ENCODE results near the gene METTL4.

METTL4 gene

DNA sequence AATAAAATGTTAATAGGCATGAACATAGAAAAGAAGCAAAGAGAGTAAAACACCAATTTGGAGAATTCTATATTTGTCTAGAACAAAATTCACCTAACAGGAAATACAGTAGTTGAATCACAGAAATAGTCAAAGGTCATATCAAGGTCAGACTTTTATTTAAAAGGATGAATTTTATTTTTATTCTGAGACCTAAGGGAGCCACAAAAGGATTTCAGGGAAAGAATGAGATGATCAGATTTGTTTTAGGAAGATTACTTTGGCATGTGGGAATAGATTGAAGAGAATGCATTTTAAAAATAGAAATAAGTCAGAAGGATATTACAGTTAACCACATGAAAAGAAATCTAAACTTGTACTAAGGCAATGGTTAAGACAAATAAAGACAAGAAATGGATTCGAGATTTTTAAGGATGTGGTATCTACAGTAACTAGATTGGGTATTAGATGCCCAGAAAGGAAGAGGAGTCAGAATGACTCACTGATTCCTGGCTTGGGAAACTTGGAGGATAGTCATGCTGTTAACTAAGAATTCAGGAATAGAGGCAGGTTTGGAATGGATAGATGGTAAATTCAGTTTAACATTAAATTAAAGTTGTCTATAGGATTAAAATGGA, 56.0 kb downstream of the METTL4 start:
- no peak for DNase-seq

DNA sequence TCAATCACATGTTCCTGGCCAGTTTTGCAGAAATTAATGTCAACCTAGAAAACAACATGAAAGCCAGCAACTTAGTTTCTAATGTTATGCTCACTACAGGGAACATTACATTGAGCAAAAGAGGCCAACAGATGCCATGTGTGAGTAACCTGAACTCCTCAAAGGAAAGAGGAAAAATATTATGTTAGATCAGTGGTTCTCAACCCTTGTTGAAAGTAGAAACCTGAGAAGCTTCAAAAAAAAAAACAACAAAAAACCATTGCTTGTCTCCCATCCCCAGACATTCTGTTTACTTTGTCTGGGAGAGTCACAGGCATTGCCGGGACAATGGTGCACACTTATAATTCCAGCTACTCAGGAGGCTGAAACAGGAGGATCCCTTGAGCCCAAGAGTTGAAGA, 57.7 kb downstream of the METTL4 start:
- no peak for DNase-seq

DNA sequence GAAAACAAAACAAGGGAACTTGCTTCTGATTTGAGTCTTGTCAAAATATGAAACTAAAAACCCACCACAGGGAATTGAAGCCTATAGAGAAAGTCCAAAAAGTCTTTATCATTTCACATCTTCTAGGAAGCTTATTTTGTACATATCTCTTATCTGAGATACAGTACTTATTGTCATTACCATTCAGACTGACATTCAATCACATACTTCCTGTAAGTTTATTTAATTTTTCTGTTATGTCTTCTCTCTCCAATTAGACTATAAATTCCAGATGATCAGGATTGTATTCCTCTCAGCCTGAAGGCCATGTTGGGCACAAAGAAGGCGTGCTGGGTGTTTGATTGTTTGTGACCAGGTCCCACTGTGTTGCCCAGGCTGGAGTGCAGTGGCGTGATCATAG, 59.2 kb downstream of the METTL4 start:
- DNase-seq = no peak

DNA sequence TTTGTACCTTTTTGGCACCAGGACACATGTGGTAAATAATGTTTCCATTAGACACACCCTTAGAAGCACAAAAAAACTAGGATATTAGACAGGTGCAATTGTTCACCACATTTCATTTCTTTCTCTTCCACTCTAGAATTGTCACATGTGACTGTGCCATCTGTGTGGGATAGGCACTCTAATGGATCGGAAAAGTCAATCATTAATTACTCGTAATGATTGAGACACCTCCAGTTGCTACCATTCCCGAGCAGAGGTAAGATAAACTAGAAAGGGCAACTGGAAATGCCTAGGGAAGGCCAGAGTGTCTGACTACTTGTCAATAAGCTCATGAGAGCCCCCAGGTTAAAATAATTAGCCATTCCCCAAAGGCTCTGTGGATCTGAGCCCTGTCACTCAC, 59.9 kb downstream of the METTL4 start:
- no peak for DNase-seq

DNA sequence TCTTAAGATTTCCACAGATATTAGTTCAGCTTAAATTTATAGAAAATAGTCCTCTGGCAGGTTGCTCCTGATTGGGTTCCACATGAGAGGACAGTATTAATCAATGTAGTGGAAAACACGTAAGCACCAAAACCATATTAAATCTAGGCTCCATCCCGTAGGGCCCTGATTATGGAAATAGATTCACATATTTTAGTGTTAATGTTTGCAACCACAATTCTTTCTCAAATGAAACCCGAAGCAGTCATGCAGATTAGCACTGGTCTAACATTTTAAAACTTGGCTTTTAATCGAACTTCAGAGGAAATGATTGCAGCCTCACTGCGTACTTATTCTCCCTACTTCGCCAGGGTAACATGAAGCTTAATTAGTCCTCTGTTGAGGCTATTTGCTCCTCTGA, 60.9 kb downstream of the METTL4 start:
- DNase-seq = no peak

DNA sequence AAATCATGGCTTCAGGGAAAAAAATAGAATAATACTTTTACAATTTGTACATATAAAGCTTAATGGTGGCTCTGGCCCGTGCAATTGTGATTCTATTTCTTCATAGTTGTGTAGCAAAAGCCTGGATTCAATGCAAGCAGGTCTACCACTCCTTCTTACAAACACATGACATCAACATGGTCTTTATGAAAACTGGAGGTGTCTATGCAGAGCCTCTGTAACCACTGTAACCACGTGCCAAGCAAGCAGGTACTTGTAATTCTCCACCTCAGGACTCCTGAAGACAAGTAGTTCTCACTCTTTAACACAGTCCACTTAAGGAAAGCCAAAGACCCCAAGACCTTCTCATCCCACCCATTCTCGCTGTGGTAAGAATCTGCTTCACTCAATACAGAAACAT, 62.6 kb downstream of the METTL4 start:
- DNase-seq = no peak

DNA sequence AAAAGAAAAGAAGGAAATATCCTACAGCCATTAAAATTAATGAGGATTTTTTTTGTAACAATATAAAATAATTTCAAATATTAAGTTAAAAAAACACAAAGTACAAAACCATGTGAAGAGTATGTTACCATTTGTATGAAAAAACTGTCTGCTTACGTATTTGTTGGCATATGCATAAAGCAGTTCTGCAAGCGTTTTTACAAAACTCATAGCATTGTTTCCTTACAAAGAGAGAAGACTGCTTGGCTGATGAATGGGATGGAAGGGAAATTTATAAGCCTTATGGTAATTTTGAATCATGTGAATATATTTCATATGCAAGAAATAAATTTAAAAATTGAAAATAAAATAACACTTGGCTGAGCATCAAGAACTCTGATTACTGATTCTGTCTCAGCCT, 63.1 kb downstream of the METTL4 start:
- no peak for DNase-seq

DNA sequence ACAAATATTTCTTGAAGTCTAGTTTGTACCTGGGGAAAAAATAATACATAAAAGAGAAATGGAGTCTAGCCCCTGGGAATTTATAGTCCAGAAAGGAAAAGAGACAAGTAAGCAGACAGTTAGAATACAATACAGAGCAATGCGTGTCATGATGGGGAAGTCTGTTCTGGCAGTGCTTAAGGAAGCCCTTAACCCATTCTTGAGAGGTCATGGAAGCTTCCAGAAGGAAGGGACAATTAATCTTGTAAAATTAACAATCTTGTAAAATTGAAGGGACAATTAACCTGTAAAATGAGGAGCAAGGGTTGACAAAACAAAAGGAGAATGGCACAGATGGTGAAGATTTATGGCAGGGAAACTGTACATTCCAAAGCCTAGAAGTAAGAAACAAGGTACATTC, 66.7 kb downstream of the METTL4 start:
- DNase-seq = no peak

DNA sequence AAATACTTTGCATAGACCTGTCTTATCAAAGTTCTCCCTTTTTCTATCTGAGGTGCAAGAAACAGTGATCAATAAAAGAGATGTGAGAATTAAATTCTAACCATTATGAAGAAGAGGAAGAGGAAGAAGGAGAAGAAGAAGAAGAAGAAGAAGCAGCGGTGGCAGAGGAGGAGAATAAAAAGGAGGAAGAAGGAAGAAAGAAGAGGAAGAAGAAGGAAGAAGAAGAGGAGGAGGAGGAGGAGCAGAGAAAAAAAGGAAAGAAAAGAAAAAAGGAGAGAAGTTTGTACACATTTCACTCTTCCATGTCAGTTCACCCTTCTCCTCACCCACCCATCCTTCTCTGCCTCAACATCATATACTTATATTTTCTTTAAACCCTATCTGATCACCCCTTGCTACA, 68.4 kb downstream of the METTL4 start:
- DNase-seq = no peak

DNA sequence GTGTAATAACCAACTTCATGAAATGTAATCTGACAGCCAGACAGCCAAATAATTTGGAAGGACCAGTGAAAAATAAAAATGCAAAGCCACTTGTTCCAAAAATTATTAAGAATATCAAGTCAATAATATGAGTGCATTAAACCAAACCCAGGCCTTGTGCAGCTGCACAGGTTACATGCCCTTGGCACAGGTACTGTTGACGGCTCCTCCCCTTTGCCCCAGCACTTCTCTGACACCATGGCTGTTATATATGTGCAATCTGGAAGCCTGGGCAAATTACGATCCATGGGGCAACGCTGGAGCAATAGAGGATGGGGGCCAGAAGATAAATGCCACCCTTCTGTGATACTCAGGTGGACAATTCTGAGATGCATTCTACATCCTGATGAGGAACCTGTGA, 68.9 kb downstream of the METTL4 start:
- no peak for DNase-seq

DNA sequence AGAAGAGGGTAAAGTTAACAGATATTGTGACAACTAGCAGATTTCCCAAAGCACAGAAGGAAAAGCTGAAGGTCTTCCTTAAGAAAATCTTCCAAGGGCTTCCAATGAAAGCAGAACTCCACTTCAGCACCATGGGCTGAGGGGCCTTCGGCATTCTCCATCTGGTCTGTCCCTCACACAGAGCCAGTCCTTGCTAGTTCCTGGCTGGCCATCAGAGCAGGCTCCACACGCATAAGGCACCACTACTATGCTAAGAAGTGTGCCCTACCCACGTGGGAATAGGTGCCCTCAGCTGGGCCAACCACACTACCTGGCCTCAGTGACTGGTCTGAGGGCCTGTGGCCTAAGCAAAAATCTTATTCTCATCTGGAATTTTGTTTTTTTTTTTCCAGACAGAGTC, 73.5 kb downstream of the METTL4 start:
- no peak for DNase-seq

DNA sequence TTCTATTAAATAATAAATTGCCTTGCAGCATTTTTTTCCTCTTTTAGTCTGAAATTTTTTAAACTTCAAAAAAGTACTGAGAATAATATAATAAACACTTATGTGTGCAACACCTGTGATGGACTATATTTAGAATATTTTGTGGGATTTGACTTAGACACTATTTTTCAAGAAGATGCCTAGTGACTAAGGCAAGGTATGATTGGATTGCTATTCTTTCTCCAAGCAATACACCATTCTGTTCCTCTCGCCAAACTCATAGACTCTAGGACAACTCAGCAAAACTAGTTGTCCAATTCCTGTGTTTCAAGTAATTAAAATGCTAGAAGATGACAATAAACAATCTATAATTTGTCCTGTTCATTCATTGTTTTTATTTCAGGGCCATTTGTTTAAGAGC, 75.9 kb downstream of the METTL4 start:
- DNase-seq = no peak

DNA sequence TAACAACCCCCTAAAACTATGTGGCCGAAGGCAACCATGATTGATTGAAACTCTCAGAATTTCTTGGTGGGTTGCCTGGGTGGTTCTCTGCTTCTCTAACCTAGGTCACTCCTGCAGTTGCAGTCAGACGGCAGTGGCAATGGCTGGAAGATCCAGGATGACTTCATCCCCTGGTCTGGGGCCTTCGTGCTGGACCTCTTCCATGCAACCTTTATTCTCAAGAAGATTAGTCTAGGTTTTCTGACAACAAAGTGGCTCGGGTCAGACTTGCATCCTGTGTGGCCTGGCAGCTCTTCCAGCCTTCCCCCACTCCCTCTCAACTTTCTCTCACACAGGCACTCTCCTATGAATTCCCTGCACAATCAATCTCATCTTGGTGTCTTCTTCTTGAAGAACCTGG, 76.4 kb downstream of the METTL4 start:
- no peak for DNase-seq
